ENCODE results near the gene C22orf39. TPM values are rescaled to one million over a fixed set of nuclear protein-coding genes. Genes with fewer than 3 reads are reported as not detected.

The C22orf39 gene
- total and polyA plus RNA-seq, 9 donors = 32.7 to 37.9 (median 34.3) TPM

DNA sequence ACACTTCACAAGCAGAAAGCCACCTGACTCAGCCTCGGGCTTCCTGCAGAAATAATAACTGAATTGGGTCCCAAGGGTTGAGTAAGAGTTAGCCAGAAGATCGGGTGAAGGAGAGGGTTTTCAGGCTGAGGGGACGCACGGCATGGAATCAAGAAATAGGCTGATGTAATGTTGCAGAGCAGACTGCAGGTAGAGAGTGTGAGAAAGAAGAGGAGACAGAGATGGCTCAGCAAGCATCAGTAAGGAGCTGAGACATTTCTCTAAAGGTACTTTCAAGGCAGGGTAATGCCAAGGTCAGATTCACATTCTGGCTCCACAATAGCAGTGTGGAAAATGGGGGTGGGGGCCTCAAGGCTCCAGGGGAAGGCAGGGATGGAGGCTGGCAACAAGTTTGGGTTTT, 34.6 kb downstream of the C22orf39 start:
- DNase-seq = no peak
- Histone ChIP-seq H3K9me3 (replicated peaks; ENCODE audit: control insufficient read depth, low read depth, low read length) (no peaks in the 10 kb centered on the region), H3K36me3 (ENCODE audit: control insufficient read depth, insufficient read depth, low read length) (peaks cover 20% of the 10 kb centered on the region), H3K4me1 (ENCODE audit: control insufficient read depth, insufficient read depth, low read length) (no peaks in the 10 kb centered on the region), H3K4me3 (ENCODE audit: low read length) (no peak overlapping the region), H3K27me3 (ENCODE audit: control insufficient read depth, insufficient read depth, low read length) (no peaks in the 10 kb centered on the region), H3K27ac (ENCODE audit: low read length) (no peak overlapping the region)
- 42% methylated on average over 3 of the region's 4 CpGs for WGBS (ENCODE audit: insufficient coverage)

DNA sequence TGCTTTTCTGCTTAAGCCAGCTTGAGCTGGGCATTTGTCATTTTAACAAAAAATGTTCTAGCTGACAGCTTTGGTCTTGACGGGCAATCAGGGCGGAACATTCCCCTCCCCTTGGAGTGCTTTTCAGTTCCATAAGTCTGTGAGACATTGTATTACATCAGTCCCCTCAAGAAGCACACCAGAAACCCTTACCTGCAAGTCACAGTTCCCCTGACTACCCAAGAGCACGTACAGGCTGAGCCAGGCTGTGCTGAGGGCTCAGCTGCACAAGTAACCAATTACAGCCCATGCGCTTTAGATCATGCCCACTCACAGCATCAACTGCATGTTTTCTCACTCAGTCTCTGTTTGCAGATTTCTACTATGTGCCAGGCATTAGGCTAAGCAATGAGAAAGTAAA, 35.0 kb downstream of the C22orf39 start:
- whole genome bisulfite sequencing (ENCODE audit: insufficient coverage) = 57% methylated on average over 4 of the region's 4 CpGs
- no peak overlapping the region for H3K4me3 ChIP-seq (ENCODE audit: low read length)
- no peak for DNase-seq
- H3K27me3 ChIP-seq (ENCODE audit: control insufficient read depth, insufficient read depth, low read length) = no peaks in the 10 kb centered on the region
- peaks cover 24% of the 10 kb centered on the region for H3K36me3 ChIP-seq (ENCODE audit: control insufficient read depth, insufficient read depth, low read length)
- no peaks in the 10 kb centered on the region for H3K9me3 ChIP-seq (replicated peaks; ENCODE audit: control insufficient read depth, low read depth, low read length)
- no peak overlapping the region for H3K27ac ChIP-seq (ENCODE audit: low read length)
- no peaks in the 10 kb centered on the region for H3K4me1 ChIP-seq (ENCODE audit: control insufficient read depth, insufficient read depth, low read length)

DNA sequence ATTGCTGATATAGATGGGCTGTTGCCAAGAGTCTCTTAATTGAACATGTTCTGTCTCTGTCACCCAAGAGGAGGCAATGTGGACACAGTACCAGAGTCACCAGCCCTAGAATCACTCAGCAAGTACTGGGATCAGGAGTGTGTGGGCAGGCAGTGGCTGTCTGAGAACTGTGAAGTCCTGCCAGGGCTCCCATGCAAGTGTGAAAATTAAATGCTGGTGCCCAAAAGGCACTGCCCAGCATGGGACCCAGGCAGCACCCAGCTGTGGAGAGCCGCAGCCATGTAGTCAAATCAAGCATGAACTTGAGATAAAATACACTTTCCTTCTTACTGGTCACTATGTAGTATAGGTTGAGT, 35.8 kb downstream of the C22orf39 start:
- Histone ChIP-seq H3K4me3 (ENCODE audit: low read length) (no peak overlapping the region), H3K36me3 (ENCODE audit: control insufficient read depth, insufficient read depth, low read length) (peaks cover 29% of the 10 kb centered on the region), H3K9me3 (replicated peaks; ENCODE audit: control insufficient read depth, low read depth, low read length) (no peaks in the 10 kb centered on the region), H3K4me1 (ENCODE audit: control insufficient read depth, insufficient read depth, low read length) (no peaks in the 10 kb centered on the region), H3K27ac (ENCODE audit: low read length) (no peak overlapping the region), H3K27me3 (ENCODE audit: control insufficient read depth, insufficient read depth, low read length) (no peaks in the 10 kb centered on the region)
- no peak for DNase-seq
- no CpG with 5 or more reads among the region's 1 CpG for WGBS (ENCODE audit: insufficient coverage)

DNA sequence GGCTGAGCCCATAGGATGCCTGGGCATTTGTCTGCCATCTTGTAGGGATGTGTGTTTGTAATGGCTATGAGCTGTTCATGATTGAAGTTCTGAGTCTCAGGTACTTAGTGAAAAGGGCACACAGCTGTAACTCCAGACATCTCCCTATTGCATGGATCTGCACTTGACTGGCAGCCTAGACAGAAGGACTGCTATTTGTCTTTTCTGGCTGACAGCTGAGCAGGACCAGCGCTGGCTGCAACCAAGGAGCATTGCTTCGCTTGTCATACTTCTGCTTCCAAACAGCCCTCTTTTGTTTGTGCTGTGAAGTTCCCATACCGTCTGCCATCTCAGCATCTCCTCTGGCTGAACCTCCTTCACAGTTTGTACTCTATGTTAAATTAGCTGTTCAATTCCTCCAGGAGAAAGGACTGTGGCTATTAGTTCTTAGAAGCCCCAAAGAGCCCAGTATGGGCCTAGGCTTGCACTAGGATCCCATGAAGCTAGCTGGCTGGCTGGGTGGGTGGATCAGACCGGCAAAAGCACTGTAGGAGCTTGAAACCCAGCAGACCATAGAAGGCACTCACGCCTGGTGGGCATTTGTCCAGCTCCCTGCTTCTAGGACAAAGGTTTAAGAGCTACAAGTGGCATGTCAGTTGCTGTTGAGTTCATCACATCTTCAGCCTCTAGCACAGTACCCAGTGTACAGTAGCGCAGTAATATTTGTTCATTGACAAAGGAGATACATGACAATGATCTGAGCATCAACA, 36.4 kb downstream of the C22orf39 start:
- Histone ChIP-seq H3K27ac (ENCODE audit: low read length) (no peak overlapping the region), H3K4me3 (ENCODE audit: low read length) (no peak overlapping the region), H3K27me3 (ENCODE audit: control insufficient read depth, insufficient read depth, low read length) (no peaks in the 10 kb centered on the region), H3K9me3 (replicated peaks; ENCODE audit: control insufficient read depth, low read depth, low read length) (no peaks in the 10 kb centered on the region), H3K36me3 (ENCODE audit: control insufficient read depth, insufficient read depth, low read length) (peaks cover 34% of the 10 kb centered on the region), H3K4me1 (ENCODE audit: control insufficient read depth, insufficient read depth, low read length) (no peaks in the 10 kb centered on the region)
- no peak for DNase-seq
- WGBS (ENCODE audit: insufficient coverage) = 92% methylated on average over 4 of the region's 6 CpGs

DNA sequence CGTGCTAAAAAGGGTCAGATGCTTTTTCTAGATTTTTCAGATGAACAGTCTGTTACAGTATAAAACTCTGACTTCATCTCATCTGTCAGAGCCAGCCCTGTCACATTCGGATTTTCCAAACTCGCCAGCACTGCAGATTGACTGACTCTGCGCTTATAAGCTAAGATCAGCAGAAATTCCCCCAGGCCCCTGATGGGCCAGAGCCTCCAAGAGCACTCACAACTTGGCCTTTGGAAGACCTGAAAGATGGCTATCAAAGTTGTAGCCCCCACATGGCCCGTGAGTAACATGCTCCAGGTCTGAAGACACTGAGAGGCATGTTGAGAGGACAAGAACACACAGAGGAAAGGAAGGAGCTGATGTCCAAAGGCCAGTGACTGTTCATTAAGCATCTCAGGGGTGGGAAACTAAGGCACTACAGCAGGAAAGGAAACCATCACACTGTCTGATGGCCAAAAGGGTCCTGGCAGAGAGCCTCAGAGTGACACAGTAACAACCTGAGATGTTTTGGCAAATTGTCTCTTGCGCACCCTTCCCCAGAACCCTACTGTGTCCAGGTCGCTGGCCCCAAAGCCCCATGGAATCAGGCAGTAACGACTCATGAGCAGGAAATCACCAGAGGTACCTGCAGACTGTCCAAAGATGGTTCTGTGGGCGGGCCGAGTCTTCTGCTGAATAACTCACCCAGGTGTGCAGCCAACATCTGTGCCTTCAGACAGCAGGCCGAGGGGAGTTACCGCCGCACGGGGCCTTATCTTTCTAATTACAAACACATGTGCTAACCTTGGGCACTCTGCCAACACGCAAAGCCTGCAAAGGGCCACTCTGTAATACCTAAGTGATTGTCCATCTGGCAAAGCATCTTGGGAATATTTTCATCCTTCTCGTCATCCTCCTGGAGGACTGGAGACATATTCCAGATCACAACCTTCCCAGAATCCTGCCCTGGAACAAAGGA, 39.6 kb downstream of the C22orf39 start:
- DNase-seq = peak; percentile 36
- Histone ChIP-seq H3K4me3 (ENCODE audit: low read length) (no peak overlapping the region), H3K36me3 (ENCODE audit: control insufficient read depth, insufficient read depth, low read length) (peaks cover 49% of the 10 kb centered on the region), H3K9me3 (replicated peaks; ENCODE audit: control insufficient read depth, low read depth, low read length) (no peaks in the 10 kb centered on the region), H3K27me3 (ENCODE audit: control insufficient read depth, insufficient read depth, low read length) (no peaks in the 10 kb centered on the region), H3K4me1 (ENCODE audit: control insufficient read depth, insufficient read depth, low read length) (no peaks in the 10 kb centered on the region), H3K27ac (ENCODE audit: low read length) (no peak overlapping the region)
- WGBS (ENCODE audit: insufficient coverage) = 45% methylated on average over 9 of the region's 16 CpGs

DNA sequence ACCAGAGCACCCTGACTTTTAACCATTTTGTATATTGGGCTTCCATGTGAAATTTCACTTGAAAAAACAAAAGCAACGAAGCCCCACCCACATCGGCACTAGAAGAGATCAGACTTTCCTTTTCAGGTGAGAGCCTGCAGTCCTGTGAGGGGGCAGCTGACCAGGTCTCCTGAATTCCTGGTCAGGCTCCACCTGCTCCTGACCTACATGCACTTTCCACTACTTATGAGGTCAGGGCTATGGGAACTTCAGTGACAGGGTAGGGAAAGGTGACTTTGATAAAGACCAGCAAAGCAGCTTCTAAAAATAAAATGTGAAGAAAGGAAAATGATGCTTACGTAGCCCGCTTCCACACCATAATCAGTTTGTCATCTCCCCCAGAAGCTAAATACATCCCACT, 40.7 kb downstream of the C22orf39 start:
- H3K27ac ChIP-seq (ENCODE audit: low read length) = no peak overlapping the region

DNA sequence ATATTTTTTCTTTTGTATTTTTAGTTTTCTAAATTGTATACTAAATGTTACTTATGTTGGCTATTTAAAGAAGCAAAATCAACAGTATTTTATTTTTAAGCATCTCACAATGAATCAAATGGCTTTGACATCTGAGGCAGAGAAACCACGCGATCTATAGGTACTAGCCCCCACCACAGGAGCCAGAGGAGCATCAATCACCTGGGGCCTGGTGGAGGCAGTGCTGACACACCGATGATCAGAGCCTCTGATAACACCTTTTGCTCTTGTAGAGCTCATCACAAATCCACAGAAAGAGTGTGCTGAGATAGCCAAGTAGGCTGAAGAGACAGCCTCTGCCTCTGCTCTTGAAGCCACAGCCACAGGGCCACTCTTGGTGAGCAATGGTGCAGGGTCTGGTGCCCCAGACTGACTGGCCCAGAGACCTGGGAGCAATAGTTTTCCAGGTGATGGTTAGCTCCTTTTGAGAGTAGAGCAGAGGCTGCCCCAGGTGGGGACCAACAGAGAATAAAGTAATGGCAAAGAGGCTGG, 41.2 kb downstream of the C22orf39 start:
- 100% methylated on average over 1 of the region's 3 CpGs for WGBS (ENCODE audit: insufficient coverage)
- H3K27ac ChIP-seq (ENCODE audit: low read length) = no peak overlapping the region
- H3K36me3 ChIP-seq (ENCODE audit: control insufficient read depth, insufficient read depth, low read length) = peaks cover 52% of the 10 kb centered on the region
- no peaks in the 10 kb centered on the region for H3K9me3 ChIP-seq (replicated peaks; ENCODE audit: control insufficient read depth, low read depth, low read length)
- H3K4me1 ChIP-seq (ENCODE audit: control insufficient read depth, insufficient read depth, low read length) = no peaks in the 10 kb centered on the region
- no peak for DNase-seq
- H3K27me3 ChIP-seq (ENCODE audit: control insufficient read depth, insufficient read depth, low read length) = no peaks in the 10 kb centered on the region
- no peak overlapping the region for H3K4me3 ChIP-seq (ENCODE audit: low read length)

More for the DNA sequence above, 40.7 kb downstream of the C22orf39 start:
- no peak for DNase-seq
- no peak overlapping the region for H3K4me3 ChIP-seq (ENCODE audit: low read length)
- H3K36me3 ChIP-seq (ENCODE audit: control insufficient read depth, insufficient read depth, low read length) = peaks cover 49% of the 10 kb centered on the region
- no peaks in the 10 kb centered on the region for H3K9me3 ChIP-seq (replicated peaks; ENCODE audit: control insufficient read depth, low read depth, low read length)
- H3K27me3 ChIP-seq (ENCODE audit: control insufficient read depth, insufficient read depth, low read length) = no peaks in the 10 kb centered on the region
- H3K4me1 ChIP-seq (ENCODE audit: control insufficient read depth, insufficient read depth, low read length) = no peaks in the 10 kb centered on the region
- no CpG with 5 or more reads among the region's 4 CpGs for WGBS (ENCODE audit: insufficient coverage)

DNA sequence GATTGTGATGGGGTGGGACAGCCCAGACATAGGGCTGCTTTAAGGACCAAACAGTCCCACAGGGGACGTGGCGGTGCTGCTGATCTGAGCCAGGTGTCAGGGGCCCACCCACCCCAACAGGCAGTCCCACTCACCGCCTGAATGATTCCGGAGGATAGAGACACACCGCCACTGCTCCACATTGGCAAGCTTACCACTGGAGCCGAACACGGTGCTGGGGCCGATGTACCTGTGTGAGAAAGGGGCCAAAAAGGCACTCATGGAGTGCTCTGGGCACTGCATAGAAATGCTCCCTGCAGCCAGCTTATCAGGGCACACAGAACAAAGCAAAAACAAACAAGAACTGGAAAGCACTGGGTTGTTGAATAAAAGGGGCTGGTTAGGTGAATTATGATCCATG, 41.9 kb downstream of the C22orf39 start:
- Histone ChIP-seq H3K27me3 (ENCODE audit: control insufficient read depth, insufficient read depth, low read length) (no peaks in the 10 kb centered on the region), H3K27ac (ENCODE audit: low read length) (no peak overlapping the region), H3K4me3 (ENCODE audit: low read length) (no peak overlapping the region), H3K4me1 (ENCODE audit: control insufficient read depth, insufficient read depth, low read length) (no peaks in the 10 kb centered on the region), H3K36me3 (ENCODE audit: control insufficient read depth, insufficient read depth, low read length) (peaks cover 47% of the 10 kb centered on the region), H3K9me3 (replicated peaks; ENCODE audit: control insufficient read depth, low read depth, low read length) (no peaks in the 10 kb centered on the region)
- DNase-seq = no peak
- 97% methylated on average over 6 of the region's 8 CpGs for WGBS (ENCODE audit: insufficient coverage)

DNA sequence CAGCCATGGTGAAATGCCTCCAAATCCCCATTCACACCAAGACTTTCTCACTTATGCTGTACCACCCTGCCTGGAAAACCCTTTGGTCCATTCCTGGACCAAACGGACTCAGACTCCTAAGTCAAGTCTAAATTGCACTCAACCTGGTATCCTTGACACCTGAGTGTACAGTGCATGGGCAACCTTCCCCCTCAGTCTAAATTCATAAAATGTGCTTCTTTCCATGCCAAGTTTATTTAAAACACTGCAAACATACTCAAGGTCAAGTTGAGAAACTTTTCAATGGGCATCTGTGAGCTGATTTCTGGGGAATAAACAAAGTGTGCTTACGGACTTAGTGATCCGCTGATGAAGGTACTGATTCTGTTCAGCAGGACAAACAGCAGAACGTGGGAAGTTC, 42.4 kb downstream of the C22orf39 start:
- Histone ChIP-seq H3K27ac (ENCODE audit: low read length) (no peak overlapping the region), H3K9me3 (replicated peaks; ENCODE audit: control insufficient read depth, low read depth, low read length) (no peaks in the 10 kb centered on the region), H3K4me1 (ENCODE audit: control insufficient read depth, insufficient read depth, low read length) (no peaks in the 10 kb centered on the region), H3K27me3 (ENCODE audit: control insufficient read depth, insufficient read depth, low read length) (no peaks in the 10 kb centered on the region), H3K4me3 (ENCODE audit: low read length) (no peak overlapping the region), H3K36me3 (ENCODE audit: control insufficient read depth, insufficient read depth, low read length) (peaks cover 46% of the 10 kb centered on the region)
- 77% methylated on average over 1 of the region's 4 CpGs for WGBS (ENCODE audit: insufficient coverage)
- no peak for DNase-seq

DNA sequence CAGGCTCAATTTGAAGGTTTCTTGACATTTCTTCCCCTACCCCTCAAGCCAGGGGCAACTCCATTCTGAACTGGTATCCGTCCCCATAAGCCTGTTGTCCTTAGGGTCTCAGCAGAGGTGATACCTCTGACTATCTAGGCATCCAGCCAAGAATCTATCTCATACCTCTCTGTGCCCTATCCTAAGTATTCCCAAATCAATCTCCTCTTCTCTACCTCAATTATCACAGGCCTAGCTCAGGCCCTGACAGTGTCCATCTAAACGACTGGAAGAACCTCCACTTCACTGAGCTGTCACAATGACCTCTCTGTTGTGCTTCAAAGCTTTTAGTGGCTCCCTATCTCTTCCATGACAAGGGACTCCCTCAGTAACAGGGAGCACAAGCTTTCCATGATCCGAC, 42.8 kb downstream of the C22orf39 start:
- Histone ChIP-seq H3K36me3 (ENCODE audit: control insufficient read depth, insufficient read depth, low read length) (peaks cover 41% of the 10 kb centered on the region), H3K27ac (ENCODE audit: low read length) (no peak overlapping the region), H3K27me3 (ENCODE audit: control insufficient read depth, insufficient read depth, low read length) (no peaks in the 10 kb centered on the region), H3K9me3 (replicated peaks; ENCODE audit: control insufficient read depth, low read depth, low read length) (no peaks in the 10 kb centered on the region), H3K4me1 (ENCODE audit: control insufficient read depth, insufficient read depth, low read length) (no peaks in the 10 kb centered on the region), H3K4me3 (ENCODE audit: low read length) (no peak overlapping the region)
- DNase-seq = no peak
- WGBS (ENCODE audit: insufficient coverage) = 89% methylated on average over 3 of the region's 3 CpGs
